ENCODE measurements around the gene ATXN1.

Gene ATXN1

GRCh38 chr6:16626650-16627049 lies 134.6 kb downstream of the ATXN1 start:
- no peak overlapping the region for H3K4me3 ChIP-seq (ENCODE audit: low read length)
- no peak overlapping the region for H2AFZ ChIP-seq (ENCODE audit: low read depth, low read length)
- H4K20me1 ChIP-seq (ENCODE audit: insufficient read depth, low read length): no peaks in the 10 kb centered on the region
- H3K27me3 ChIP-seq (ENCODE audit: low read depth, low read length): no peaks in the 10 kb centered on the region
- H3K36me3 ChIP-seq (replicated peaks; ENCODE audit: low read depth, low read length): no peaks in the 10 kb centered on the region
- H3K79me2 ChIP-seq (ENCODE audit: low read length): no peaks in the 10 kb centered on the region
- no peak for TF ChIP-seq CTCF (IDR thresholded peaks at IDR 0.05; ENCODE audit: low read depth, low read length)
- no peak for TF ChIP-seq EZH2phosphoT487 (IDR thresholded peaks at IDR 0.05; ENCODE audit: low read depth)
- H3K4me2 ChIP-seq (ENCODE audit: low read length): no peak overlapping the region
- H3K9me3 ChIP-seq (ENCODE audit: insufficient read depth, low read length): no peaks in the 10 kb centered on the region
- H3K27ac ChIP-seq (ENCODE audit: low read length): no peak overlapping the region
- no peak overlapping the region for H3K9ac ChIP-seq (ENCODE audit: low read length)
- H3K4me1 ChIP-seq (ENCODE audit: low read length): no peaks in the 10 kb centered on the region

DNA sequence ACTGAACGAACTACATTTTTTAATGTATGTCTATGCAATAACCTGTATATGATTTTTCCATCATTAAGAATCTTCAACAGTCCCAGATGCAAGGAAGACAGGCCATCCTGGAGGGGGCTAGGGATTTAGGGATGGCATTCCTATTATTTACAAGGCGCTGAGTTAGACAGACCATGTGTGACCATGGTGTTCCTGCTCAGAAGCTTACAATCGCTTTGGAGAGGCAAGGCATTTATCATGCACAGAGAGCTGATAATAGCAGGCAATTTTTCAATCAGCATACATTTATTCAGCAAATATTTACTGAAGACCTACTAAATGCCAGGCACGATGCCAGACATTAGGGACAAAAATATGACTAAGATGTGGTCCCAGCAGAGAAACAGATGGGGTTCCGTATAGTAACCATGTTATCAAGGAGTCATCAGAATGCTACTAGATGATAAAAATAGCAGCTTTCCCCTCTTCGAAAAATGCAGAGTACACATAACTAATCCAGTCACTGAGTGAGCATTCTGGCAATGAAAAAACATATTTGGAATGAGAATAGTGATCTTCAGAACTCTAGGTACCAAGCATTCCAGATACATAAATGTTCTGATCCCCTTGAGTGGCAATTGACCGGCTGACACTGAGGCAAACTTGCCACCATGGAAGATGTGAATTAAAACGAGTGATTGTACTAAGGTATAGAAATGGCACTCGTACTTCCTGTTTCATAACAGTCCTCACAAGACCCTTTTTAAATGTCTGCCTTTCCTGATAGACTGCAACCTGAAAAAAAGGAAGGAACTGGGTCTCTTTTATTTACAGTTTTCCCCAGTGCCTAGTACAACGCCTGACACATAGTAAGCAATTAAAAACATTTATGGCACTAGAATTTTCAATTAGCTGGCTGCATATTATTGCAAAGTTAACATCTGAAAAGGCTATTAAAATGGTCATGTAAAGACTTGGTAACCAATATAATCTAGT lies 135.7 kb downstream of the ATXN1 start:
- no peaks in the 10 kb centered on the region for H3K79me2 ChIP-seq (ENCODE audit: low read length)
- no peak overlapping the region for H3K27ac ChIP-seq (ENCODE audit: low read length)
- H3K4me2 ChIP-seq (ENCODE audit: low read length): no peak overlapping the region
- H3K27me3 ChIP-seq (ENCODE audit: low read depth, low read length): no peaks in the 10 kb centered on the region
- TF ChIP-seq EZH2phosphoT487 (IDR thresholded peaks at IDR 0.05; ENCODE audit: low read depth) (no peak), CTCF (IDR thresholded peaks at IDR 0.05; ENCODE audit: low read depth, low read length) (no peak)
- no peaks in the 10 kb centered on the region for H4K20me1 ChIP-seq (ENCODE audit: insufficient read depth, low read length)
- no peak overlapping the region for H3K4me3 ChIP-seq (ENCODE audit: low read length)
- H3K4me1 ChIP-seq (ENCODE audit: low read length): no peaks in the 10 kb centered on the region
- H3K9ac ChIP-seq (ENCODE audit: low read length): no peak overlapping the region
- H3K36me3 ChIP-seq (replicated peaks; ENCODE audit: low read depth, low read length): no peaks in the 10 kb centered on the region
- H3K9me3 ChIP-seq (ENCODE audit: insufficient read depth, low read length): no peaks in the 10 kb centered on the region
- no peak overlapping the region for H2AFZ ChIP-seq (ENCODE audit: low read depth, low read length)

DNA sequence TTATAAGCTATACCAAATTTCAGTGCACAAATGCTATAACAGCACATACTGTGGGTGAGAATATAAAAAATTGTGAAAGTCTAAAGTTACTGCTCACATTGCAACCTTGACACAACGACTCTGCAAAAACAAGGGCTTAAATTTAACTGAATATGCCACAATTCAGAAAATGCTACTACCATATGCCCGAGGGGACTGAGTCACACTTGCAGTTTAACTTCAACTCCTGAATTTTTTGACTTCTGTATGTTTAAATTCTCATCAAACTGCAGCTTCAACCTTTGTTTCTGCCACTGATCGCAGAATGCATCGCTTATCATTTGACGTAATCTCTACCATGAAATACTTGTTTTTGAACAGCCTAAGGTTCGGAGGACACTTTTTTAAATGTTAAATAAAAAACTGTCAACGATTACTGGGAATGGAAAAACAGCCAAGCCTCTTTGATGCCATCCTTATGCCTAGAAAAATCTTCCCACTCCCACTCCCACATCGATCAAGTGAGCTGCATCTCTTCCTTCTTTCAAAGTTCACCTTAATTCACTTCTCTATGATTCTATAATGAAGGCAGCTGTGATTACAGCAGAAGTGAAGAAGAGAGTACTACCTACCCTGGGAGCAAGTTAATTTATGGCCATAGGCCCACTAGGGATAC lies 136.5 kb downstream of the ATXN1 start:
- Histone ChIP-seq H3K4me3 (ENCODE audit: low read length) (no peak overlapping the region), H3K9me3 (ENCODE audit: insufficient read depth, low read length) (no peaks in the 10 kb centered on the region), H4K20me1 (ENCODE audit: insufficient read depth, low read length) (no peaks in the 10 kb centered on the region), H3K9ac (ENCODE audit: low read length) (no peak overlapping the region), H3K36me3 (replicated peaks; ENCODE audit: low read depth, low read length) (no peaks in the 10 kb centered on the region), H3K27me3 (ENCODE audit: low read depth, low read length) (no peaks in the 10 kb centered on the region), H3K27ac (ENCODE audit: low read length) (no peak overlapping the region), H3K79me2 (ENCODE audit: low read length) (no peaks in the 10 kb centered on the region), H3K4me2 (ENCODE audit: low read length) (no peak overlapping the region), H3K4me1 (ENCODE audit: low read length) (no peaks in the 10 kb centered on the region), H2AFZ (ENCODE audit: low read depth, low read length) (no peak overlapping the region)
- TF ChIP-seq CTCF (IDR thresholded peaks at IDR 0.05; ENCODE audit: low read depth, low read length): no peak
- TF ChIP-seq EZH2phosphoT487 (IDR thresholded peaks at IDR 0.05; ENCODE audit: low read depth): no peak

DNA sequence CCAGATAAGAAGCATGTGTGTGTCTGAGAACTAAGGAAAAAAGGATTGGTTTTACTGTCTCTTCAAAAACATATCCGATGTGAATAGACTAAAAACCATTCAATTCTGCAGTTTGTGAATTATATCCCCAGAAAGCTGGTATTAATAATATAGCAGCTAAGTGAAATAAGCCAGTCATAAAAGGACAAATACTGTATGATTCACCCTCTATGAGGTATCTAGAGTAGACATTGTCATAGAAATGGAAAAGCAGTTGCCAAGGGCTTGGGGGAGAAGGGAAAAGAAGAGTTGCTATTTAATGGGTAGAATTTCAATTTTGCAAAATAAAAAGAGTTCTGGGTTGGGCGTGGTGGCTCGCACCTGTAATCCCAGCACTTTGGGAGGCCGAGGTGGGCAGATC lies 137.5 kb downstream of the ATXN1 start:
- H4K20me1 ChIP-seq (ENCODE audit: insufficient read depth, low read length): no peaks in the 10 kb centered on the region
- H2AFZ ChIP-seq (ENCODE audit: low read depth, low read length): no peak overlapping the region

More for the DNA sequence above, 137.5 kb downstream of the ATXN1 start:
- no peaks in the 10 kb centered on the region for H3K4me1 ChIP-seq (ENCODE audit: low read length)
- no peak overlapping the region for H3K4me3 ChIP-seq (ENCODE audit: low read length)
- TF ChIP-seq EZH2phosphoT487 (IDR thresholded peaks at IDR 0.05; ENCODE audit: low read depth) (no peak), CTCF (IDR thresholded peaks at IDR 0.05; ENCODE audit: low read depth, low read length) (no peak)
- no peaks in the 10 kb centered on the region for H3K36me3 ChIP-seq (replicated peaks; ENCODE audit: low read depth, low read length)
- no peak overlapping the region for H3K27ac ChIP-seq (ENCODE audit: low read length)
- no peak overlapping the region for H3K4me2 ChIP-seq (ENCODE audit: low read length)
- no peaks in the 10 kb centered on the region for H3K9me3 ChIP-seq (ENCODE audit: insufficient read depth, low read length)
- H3K27me3 ChIP-seq (ENCODE audit: low read depth, low read length): no peaks in the 10 kb centered on the region
- no peaks in the 10 kb centered on the region for H3K79me2 ChIP-seq (ENCODE audit: low read length)
- no peak overlapping the region for H3K9ac ChIP-seq (ENCODE audit: low read length)
